K562 (cell line): ENCODE results near the gene FMO1. TPM values are rescaled to one million over a fixed set of nuclear protein-coding genes. Genes with fewer than 3 reads are reported as not detected.

Source experiments
- ATAC-seq: fragments of 200-7000 bp; cut with Tn5 transposase; 3 replicates; pipeline ENCODE4 v1.9.1; 2020; ENCODE audit warnings: moderate library complexity
- BruUV-seq: library from RNA; stranded (reverse); fragments of 400-500 nt; replicated peaks from 2 replicates; lab custom pipeline; 2021; lab: Mats Ljungman, UMichigan
- CTCF ChIA-PET: fragments of 300-600 bp; formaldehyde crosslinking; extraction: SDS; loops from one replicate; lab custom pipeline; 2021; ENCODE audit warnings: low intra/inter-chr PET ratio; lab: Yijun Ruan, JAX
- POLR2A ChIA-PET: fragments of 300-600, 350-650 bp; sonication (Branson Sonifier 250); formaldehyde crosslinking; extraction: SDS; loops from one replicate; lab custom pipeline; 2021; ENCODE audit warnings: antibody characterized with exemption, inconsistent platforms; lab: Yijun Ruan, JAX
- DNase-seq, 4 experiments: peaks; one replicate each; pipeline versions ENCODE4 v3.0.0 to v3.0.0-alpha.2; 2011 to 2018; ENCODE audit warnings: low spot score in 3 of 4, mixed read lengths in 3 of 4; ENCODE audit errors: extremely low read depth in 1 of 4
- FAIRE-seq: peaks from 2 replicates; lab custom pipeline; 2011; peaks lifted over from hg19 to GRCh38; lab: Jason Lieb, UNC
- H2AFZ ChIP-seq: 2 replicates; pipeline ENCODE4 v1.6.0; 2011; ENCODE audit warnings: low read depth, low read length, control low read depth, inconsistent platforms
- H3K27ac ChIP-seq: fragments of 200-600 bp; 3 replicates; pipeline ENCODE4 v1.8.0; 2011; ENCODE audit warnings: low read depth, mild to moderate bottlenecking, control low read depth, inconsistent platforms, low read length, moderate library complexity, mixed read lengths; ENCODE audit errors: extremely low read depth
- H3K27me3 ChIP-seq, 2 experiments: fragments of 300-600 bp in 1 of 2; 2 replicates in 1 of 2; 3 replicates in 1 of 2; pipeline versions ENCODE4 v1.6.0 to v1.8.0; 2011; ENCODE audit warnings: inconsistent platforms in 2 of 2, low read length in 2 of 2, mild to moderate bottlenecking in 1 of 2, mixed read lengths in 1 of 2, moderate library complexity in 1 of 2; ENCODE audit not compliant: control insufficient read depth in 2 of 2, insufficient read depth in 2 of 2
- H3K36me3 ChIP-seq: fragments of 300-600 bp; 3 replicates; pipeline ENCODE4 v1.8.0; 2011; ENCODE audit warnings: mild to moderate bottlenecking, low read length, inconsistent platforms; ENCODE audit not compliant: control insufficient read depth, insufficient read depth
- H3K4me1 ChIP-seq, 2 experiments: fragments of 200-600 bp in 1 of 2; replicated peaks in 1 of 2; 2 replicates in 1 of 2; 3 replicates in 1 of 2; pipeline versions ENCODE4 v1.5.1 to v1.8.0; 2011; ENCODE audit warnings: inconsistent platforms in 2 of 2, low read length in 2 of 2, mild to moderate bottlenecking in 1 of 2, mixed read lengths in 1 of 2, moderate library complexity in 1 of 2; ENCODE audit not compliant: control insufficient read depth in 2 of 2, insufficient read depth in 2 of 2
- H3K4me2 ChIP-seq: 2 replicates; pipeline ENCODE4 v1.6.1; 2011; ENCODE audit warnings: low read length, control low read depth, inconsistent platforms, mixed read lengths; ENCODE audit not compliant: insufficient read depth
- H3K4me3 ChIP-seq: fragments of 200-600 bp; sonication (generic), shearing (Covaris generic); 2 replicates; pipeline ENCODE4 v1.5.1; 2016; ENCODE audit warnings: control low read depth, inconsistent platforms
- H3K79me2 ChIP-seq: fragments of 200-600 bp; 3 replicates; pipeline ENCODE4 v1.8.0; 2011; ENCODE audit warnings: low read length, inconsistent platforms; ENCODE audit not compliant: control insufficient read depth, insufficient read depth
- H3K9ac ChIP-seq, 2 experiments: 2 replicates each; pipeline versions ENCODE4 v1.6.0 to v1.6.1; 2011; ENCODE audit warnings: low read depth in 2 of 2, low read length in 2 of 2, control low read depth in 1 of 2, inconsistent platforms in 1 of 2, mild to moderate bottlenecking in 1 of 2, mixed read lengths in 1 of 2; ENCODE audit not compliant: insufficient read depth in 1 of 2
- H3K9me1 ChIP-seq: one replicate; pipeline ENCODE4 v1.6.0; 2011; ENCODE audit warnings: inconsistent platforms, mild to moderate bottlenecking, low read length, moderate library complexity; ENCODE audit not compliant: control insufficient read depth, insufficient read depth
- H3K9me3 ChIP-seq: replicated peaks from 2 replicates; pipeline ENCODE4 v1.5.1; 2011; ENCODE audit warnings: low read depth, low read length, inconsistent platforms; ENCODE audit not compliant: control insufficient read depth, insufficient read depth
- H4K20me1 ChIP-seq: replicated peaks from 2 replicates; pipeline ENCODE4 v1.6.1; 2011; ENCODE audit warnings: low read length, inconsistent platforms, mixed read lengths; ENCODE audit not compliant: control insufficient read depth, insufficient read depth
- SMARCB1 ChIP-seq: IDR thresholded peaks from 2 replicates; pipeline ENCODE4 v1.6.1; 2011; ENCODE audit warnings: improper control_type of control experiment, low read depth; ENCODE audit not compliant: insufficient read length
- ZBTB11 ChIP-seq, 3 experiments: fragments of 200-800 bp in 1 of 3; fragments of 250-450 bp in 1 of 3; fragments of 450-650 bp in 1 of 3; sonication (Bioruptor Pico) in 1 of 3; sonication (Bioruptor generic) in 1 of 3; formaldehyde crosslinking in 1 of 3; IDR thresholded peaks; 2 replicates each; pipeline versions ENCODE4 v1.6.1 to v1.8.0; 2016 to 2022; ENCODE audit warnings: mild to moderate bottlenecking in 2 of 3, missing genetic modification characterization in 2 of 3, missing compliant biosample characterization in 1 of 3, moderate library complexity in 1 of 3
- ZNF274 ChIP-seq: IDR thresholded peaks from 2 replicates; pipeline ENCODE4 v1.6.1; 2011; ENCODE audit warnings: low read depth, mild to moderate bottlenecking, low read length, moderate library complexity, borderline replicate concordance
- WGBS: fragments of 100-300 bp; shearing (Covaris generic); methylation state at CpG from one replicate; pipeline ENCODE4 v1.1.6; 2016; ENCODE audit warnings: low coverage, mixed read lengths; ENCODE audit not compliant: insufficient coverage; ENCODE audit errors: missing lambda C conversion rate; 5-methylcytosine and 5-hydroxymethylcytosine counted together
- in situ Hi-C: fragments of 300-500 bp; cut with MboI; formaldehyde crosslinking; loops from 4 replicates; pipeline ENCODE4 v1.15.0; 2018; ENCODE audit warnings: inconsistent platforms, mixed read lengths
- intact Hi-C: fragments of 100-400 bp; cut with micrococcal nuclease; formaldehyde crosslinking; loops from 2 replicates; pipeline ENCODE4 v1.14.2; 2022
- polyA plus RNA-seq, 8 experiments: library from polyadenylated mRNA; depleted of rRNA in 4 of 8; stranded (reverse) in 5 of 8; unstranded in 3 of 8; fragments of >200 nt; fragmentation: Nextera tagmentation in 2 of 8; fragmentation: Illumina TruSeq in 1 of 8; extraction: Ambion mirVana in 2 of 8; extraction: Trizol in 1 of 8; gene quantifications; 2 replicates each; pipeline versions ENCODE4 v1.2.1 to v1.2.3, GENCODE V29; 2011 to 2014; ENCODE audit warnings: inconsistent platforms in 1 of 8, missing spikeins in 1 of 8
- total RNA-seq, 7 experiments: library from RNA; depleted of rRNA in 6 of 7; stranded (reverse); fragments of >200 nt in 6 of 7; fragmentation: Illumina TruSeq in 2 of 7; extraction: Trizol in 2 of 7; gene quantifications; 2 replicates each; pipeline versions ENCODE4 v1.2.1 to v1.2.3, GENCODE V29; 2011 to 2021; ENCODE audit warnings: low replicate concordance in 1 of 7

Gene FMO1
- total and polyA plus RNA-seq, 9 of the 15 experiments (the other 6 are each of a cell fraction or from before 2014, with no cell fraction given) = not detected

- POLR2A ChIA-PET = no interaction called here
Observed at GRCh38 chr1:171295821-171296220, 47.5 kb downstream of the FMO1 start.

More at GRCh38 chr1:171295821-171296220, 47.5 kb downstream of the FMO1 start:
- DNase-seq (no peak), ATAC-seq (no peak)
- H3K9me3 ChIP-seq = no peaks in the 10 kb centered on the region
- intact Hi-C loops = no loop called here
- CTCF ChIA-PET = no interaction called here
- BruUV-seq = no TSS peak
- WGBS = 0% methylated on average over 3 of the region's 3 CpGs
- H3K4me1 ChIP-seq = no peaks in the 10 kb centered on the region
- H3K4me2 ChIP-seq = no peak overlapping the region
- H3K4me3 ChIP-seq = no peak overlapping the region
- no peak overlapping the region for H3K27ac ChIP-seq
- H3K79me2 ChIP-seq = no peaks in the 10 kb centered on the region
- H2AFZ ChIP-seq = no peak overlapping the region
- TF ChIP-seq SMARCB1 (no peak), ZBTB11 (CRISPR knock-in tag; IDR thresholded peaks at IDR 0.05) (no peak), ZNF274 (no peak)
- TF ChIP-seq, all 486 proteins: peak for 0
- FAIRE-seq = no peak
- no peaks in the 10 kb centered on the region for H4K20me1 ChIP-seq
- no peaks in the 10 kb centered on the region for H3K9me1 ChIP-seq
- H3K9ac ChIP-seq = no peak overlapping the region
- no peaks in the 10 kb centered on the region for H3K36me3 ChIP-seq
- in situ Hi-C loops = no loop called here
- no peaks in the 10 kb centered on the region; a peak in 1 of 5 replicates for H3K27me3 ChIP-seq
